Measurements from ENCODE around the gene FAM181A.

The FAM181A gene

DNA sequence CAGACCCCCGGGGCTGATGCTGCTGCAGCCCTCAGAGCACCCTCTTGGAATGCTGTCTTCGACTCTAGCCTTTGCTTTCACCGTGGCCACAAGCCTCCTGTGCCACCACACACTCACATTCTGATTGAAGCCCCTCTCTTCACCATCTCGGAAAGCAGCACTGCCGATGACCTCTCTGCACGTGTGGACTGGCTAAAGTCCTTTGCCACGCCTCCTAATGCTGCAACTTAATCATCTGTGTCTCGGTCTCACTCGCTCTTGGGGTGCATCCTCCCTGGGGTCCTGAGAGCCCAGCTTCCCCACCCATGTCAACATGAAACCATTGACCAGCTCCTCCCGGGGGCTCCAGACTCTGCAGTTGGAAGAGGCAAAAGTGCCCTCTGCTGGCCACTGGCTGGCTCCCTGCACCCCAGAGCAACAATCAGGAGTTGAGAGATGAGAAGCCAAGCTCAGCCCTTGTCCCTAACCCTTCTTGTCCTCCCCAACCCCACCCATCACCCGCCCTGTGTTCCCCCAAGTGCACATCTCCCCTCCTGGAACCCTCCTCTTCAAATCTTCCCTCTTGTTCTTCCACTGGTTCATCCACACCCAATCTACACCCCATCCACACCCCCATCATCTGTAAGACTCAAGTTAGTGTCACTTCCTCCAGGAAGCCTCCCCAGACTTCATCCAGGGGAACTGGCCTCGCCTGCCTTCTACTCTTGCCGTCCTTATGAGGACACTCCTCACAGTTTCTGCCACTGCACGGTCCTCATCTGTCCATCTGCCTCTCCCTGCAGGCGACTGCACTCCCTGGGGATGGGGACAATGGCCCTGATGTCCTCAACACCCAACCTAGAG lies 23.6 kb upstream of the FAM181A start:
- DNase-seq (ENCODE audit: low read depth in 2 of 2), result no peak

DNA sequence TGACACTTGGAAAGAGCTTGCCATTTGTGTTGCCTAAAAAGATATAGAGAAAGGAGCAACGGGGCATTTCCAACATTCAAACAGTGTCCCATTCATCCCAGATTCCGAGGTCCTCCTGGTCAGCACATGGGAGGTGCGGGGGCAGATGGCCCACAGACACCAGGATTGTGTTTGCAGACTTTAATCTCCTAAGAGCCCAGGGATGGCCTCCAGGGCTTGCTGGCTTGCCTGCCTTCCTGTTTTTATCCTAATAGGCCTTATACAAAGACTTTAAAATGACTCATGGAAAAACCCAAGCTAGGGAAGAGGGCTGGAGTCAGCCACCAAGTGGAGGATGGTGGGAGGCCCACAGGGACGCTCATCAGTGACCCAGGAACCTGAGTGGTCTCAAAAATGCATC lies 21.5 kb upstream of the FAM181A start:
- DNase-seq (ENCODE audit: low read depth in 2 of 2), result no peak

- peak; percentile 10 to 25 for DNase-seq (ENCODE audit: low read depth in 2 of 2)
Measured at GRCh38 chr14:93906341-93907329, 20.5 kb upstream of the FAM181A start.

- DNase-seq (ENCODE audit: low read depth in 2 of 2), result no peak
Measured at GRCh38 chr14:93909429-93910128, 17.6 kb upstream of the FAM181A start.

DNA sequence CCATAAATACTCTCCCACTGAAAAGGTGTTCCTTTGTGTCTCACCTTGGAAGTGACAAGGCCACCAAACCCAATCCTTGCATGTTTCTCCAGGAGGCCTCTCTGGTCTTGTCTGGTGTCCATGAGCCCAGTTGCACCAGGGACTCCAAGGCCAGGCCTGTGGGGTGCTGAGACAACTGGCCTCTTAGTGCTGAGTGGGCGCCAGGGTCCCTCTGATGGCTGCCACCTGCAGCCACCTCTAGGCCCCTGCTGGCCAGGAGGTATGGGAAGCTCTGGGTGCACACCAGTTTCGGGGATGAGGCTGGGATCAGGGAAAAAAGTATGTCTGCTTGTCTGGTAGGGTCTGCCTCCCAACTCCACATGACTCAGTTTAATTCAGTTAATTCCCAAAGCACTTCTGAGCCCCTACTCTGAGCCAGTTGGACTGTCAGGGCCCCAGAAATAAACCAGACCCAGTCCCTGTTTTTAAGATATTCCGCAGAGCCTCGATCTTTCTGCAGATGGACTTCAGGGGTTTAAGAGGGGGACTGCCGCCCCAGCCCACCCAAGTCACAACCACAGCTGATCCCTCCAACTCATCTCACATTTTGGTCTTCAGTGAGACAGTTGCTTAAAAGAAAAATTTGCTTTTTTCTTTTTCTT lies 15.0 kb upstream of the FAM181A start:
- DNase-seq (ENCODE audit: low read depth in 2 of 2), result no peak

GRCh38 chr14:93912782-93913181 lies 14.4 kb upstream of the FAM181A start:
- DNase-seq (ENCODE audit: low read depth in 2 of 2), result no peak

GRCh38 chr14:93914278-93914677 lies 12.9 kb upstream of the FAM181A start:
- DNase-seq (ENCODE audit: low read depth in 2 of 2), result no peak

DNA sequence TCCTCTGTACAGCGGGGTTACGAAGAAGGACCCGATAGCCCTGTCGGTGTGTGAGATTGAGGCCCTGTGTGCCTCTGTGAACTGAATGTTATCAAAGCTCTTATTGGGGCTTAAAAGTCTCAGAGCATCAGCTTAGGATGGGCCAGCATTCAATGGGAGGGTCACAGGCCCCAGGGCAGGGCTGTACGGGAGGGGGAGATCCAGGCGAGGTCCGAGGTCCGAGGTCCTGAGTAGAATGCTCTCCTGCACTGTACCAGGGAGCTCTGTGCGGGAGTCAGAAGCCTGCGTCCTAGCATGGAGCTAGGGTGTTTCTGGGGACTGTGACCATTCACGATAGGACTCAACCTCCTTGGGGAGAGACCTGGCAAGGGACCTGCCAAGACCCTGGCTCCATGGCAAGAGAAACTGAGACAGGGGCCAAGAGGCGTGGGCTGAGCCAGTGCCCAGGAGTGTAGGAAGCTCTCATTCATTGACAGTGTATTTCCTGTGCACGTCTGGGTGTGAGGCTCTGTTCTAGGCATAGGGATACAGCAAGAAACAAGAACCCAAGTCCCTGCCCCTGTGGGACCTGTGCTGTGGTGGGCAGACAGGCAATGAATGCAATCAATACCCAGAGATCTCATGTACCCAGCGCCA lies 12.0 kb upstream of the FAM181A start:
- DNase-seq (ENCODE audit: low read depth in 2 of 2), result no peak

GRCh38 chr14:93915800-93916199 lies 11.3 kb upstream of the FAM181A start:
- no peak for DNase-seq (ENCODE audit: low read depth in 2 of 2)

DNA sequence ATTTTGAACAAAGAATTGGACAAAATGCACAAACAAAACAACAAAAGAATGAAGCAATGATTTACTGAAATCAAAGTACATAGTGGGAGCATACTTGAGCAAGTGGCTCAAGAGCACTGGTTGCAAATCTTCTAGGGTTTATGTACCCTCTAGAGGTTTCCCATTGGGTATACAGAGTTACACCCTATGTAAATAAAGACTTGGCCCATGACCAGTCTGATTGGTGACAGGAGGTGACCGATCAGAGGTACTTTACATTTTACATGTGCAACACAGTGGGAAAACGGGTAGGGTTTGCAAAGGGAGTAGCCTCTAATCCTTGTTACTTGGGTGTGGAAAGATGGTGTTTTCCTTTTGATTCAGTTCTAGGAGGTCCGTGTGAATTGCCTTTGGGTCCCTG lies 10.6 kb upstream of the FAM181A start:
- DNase-seq (ENCODE audit: low read depth in 2 of 2), result no peak

DNA sequence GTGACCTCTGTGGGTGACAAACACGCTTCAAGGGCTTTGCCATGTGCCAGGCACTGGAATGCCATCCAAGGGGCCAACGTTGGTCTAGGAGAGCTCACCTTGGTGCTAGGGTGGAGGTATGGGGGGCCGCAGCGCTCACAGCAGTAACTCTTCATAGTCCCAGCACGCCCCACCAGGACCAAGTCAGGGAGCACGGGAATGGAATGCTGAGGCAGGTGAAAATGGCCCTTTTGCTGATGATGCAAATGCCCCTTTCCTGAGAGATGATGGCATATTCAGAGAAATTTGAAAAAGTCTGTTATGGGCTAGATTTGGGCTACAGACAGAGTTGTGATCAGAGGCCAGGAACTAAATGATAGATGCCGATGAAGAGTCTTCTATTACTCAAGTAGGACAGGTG lies 10.0 kb upstream of the FAM181A start:
- DNase-seq (ENCODE audit: low read depth in 2 of 2), result no peak

DNA sequence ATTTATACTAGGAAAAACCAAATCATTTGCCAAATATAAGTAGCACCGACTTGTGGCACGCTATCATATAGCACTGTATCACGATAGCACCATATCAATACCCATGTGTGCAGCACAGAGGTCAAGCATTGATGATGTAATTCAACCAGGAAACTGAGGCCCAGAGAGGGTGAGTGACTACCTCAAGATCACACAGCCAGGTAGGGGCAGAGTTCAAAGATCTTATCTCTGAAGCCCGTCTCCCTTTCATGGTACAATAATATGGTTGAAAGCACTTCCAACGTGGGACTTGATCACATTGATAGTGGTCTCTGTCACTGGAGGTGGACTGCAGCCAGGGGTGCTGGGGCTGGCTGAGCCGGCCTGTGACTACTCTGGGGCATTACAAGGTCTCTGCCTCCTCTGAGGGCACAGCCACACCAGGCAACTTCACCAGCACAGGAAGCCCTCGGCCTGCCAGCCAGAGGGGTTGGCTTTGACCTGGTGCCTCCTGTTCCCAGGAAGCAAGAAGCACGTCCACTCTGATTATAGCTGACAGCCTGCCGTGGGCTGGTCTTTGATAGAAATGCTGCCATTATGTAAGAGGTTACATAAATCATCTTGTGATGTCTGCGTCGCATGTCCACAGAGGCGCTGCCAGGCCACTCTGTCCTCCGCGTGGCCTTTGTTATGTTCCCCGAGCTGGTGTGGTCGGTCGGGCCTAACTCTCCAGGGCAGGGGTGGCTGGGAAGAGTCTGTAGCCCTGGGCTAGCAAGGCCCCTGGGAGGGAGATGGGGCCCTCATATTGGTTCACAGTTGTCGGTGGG lies 5.9 kb upstream of the FAM181A start:
- DNase-seq (ENCODE audit: low read depth in 2 of 2), result no peak

GRCh38 chr14:93923626-93924025 lies 3.5 kb upstream of the FAM181A start:
- no peak for DNase-seq (ENCODE audit: low read depth in 2 of 2)

DNA sequence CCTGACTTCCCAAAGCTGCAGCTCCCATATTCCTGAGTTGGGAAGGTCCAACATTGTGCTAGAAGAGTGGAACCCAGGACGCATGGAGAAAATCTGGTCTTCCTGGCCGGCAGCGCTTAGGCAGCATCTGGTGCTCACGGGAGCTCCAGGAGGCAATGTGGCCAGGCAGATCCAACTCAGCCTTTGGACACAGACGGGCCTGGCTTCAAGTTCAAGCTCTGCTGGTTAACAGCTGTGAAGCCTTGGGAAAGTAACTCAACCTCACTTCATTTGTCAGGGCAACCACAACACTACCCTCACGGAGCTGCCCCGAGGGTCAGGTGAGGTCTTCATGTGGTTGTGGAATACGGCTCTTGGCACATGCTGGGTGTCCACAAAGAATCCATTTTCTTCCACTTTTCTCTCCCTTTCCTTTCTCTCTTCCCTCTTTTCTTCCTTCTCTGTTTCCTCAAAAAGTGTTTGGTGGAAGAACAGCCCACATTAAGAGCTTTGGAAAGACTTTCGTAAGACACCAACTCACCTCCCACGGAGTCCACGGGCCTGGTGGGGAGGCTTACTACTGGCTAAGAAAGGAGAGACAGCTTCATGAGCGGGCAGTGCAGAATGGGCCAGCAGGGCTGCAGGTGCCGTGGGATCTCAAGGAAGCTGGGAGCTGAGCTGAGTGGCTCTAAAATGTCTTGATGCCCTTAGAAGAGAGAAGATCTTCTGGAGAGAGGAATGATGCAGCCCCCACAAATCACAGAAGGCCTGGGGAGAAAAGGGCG lies 2.4 kb upstream of the FAM181A start:
- no peak for DNase-seq (ENCODE audit: low read depth in 2 of 2)

- no peak for DNase-seq (ENCODE audit: low read depth in 2 of 2)
Measured at GRCh38 chr14:93925374-93925895, 1.7 kb upstream of the FAM181A start.

DNA sequence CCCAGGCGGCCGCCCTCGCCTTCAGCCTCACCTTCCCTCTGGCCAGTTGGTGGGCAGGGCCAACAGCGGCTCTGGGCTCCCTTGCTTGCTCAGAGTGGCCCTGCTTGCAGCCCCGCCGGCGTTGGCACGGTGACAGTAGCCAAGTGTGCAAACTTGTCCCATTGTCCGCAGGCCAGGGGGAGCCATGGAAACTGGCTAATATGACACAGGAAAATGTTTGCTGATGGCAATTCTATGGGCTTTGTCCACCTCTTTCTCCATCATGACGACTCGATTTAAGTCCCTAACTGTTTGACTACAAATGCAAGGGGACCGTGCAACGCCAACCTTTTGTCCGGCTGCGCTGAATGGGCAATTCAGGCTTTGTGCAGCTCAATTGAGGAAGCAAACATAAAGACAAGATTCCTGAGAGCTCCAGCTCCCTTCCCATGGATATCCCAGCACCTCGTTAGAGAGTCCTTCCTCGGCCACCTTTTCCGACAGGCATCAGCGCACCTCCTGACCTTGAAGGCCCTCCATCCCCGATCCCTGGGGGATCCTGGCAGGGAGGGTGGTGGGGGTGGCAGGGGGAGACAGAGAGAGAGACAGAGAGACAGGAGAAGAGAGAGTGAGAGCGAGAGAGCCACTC lies 785 bp upstream of the FAM181A start:
- DNase-seq (ENCODE audit: low read depth in 2 of 2), result no peak

DNA sequence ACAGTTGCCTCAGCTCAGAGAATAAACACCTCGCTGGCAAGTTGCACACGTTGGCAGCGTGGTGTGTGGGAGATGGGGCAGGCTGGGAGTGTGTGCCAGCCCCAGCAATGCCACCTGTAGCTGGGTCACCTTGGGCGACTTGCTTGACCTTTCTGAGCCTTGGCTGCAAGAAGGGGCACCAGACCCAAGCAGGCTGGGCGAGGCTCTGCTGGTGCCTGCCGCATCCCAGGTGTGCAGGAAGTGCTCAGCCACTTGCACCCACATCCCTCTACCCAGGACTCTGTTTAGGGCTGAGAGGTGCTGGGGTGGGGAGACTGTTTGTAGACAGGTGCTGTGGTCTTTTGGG lies 629 bp downstream of the FAM181A start:
- no peak for DNase-seq (ENCODE audit: low read depth in 2 of 2)

GRCh38 chr14:93928184-93929047 lies 1.3 kb downstream of the FAM181A start:
- no peak for DNase-seq (ENCODE audit: low read depth in 2 of 2)
